Measurements from ENCODE around the gene EGFL6.
A peak's percentile ranks its signal among the peaks of the same experiment; 100 is the strongest.

Gene EGFL6

GRCh38 chrX:13649838-13650237 is 80.4 kb downstream of the EGFL6 start:
- no peak for TF ChIP-seq CTCF (IDR thresholded peaks at IDR 0.05; ENCODE audit: extremely low read depth, insufficient read depth, missing control alignments)
- in situ Hi-C loops (cut with MboI; ENCODE audit: low pct_unique_long_range_greater_than_20kb, low sequenced_read_pairs, unreplicated experiment) = loop anchor here (10.0 kb wide), 1 partner anchor 145 kb away; no protein-coding TSS in a partner anchor

GRCh38 chrX:13650318-13650717 is 80.9 kb downstream of the EGFL6 start:
- in situ Hi-C loops (cut with MboI; ENCODE audit: low pct_unique_long_range_greater_than_20kb, low sequenced_read_pairs, unreplicated experiment) = loop anchor here (10.0 kb wide), 1 partner anchor 146 kb away; no protein-coding TSS in a partner anchor

More at GRCh38 chrX:13649838-13650237, 80.4 kb downstream of the EGFL6 start:
- DNase-seq (ENCODE audit: low spot score) = no peak

GRCh38 chrX:13651150-13651549 is 81.7 kb downstream of the EGFL6 start:
- DNase-seq (ENCODE audit: low spot score) = no peak

More at GRCh38 chrX:13650318-13650717, 80.9 kb downstream of the EGFL6 start:
- TF ChIP-seq CTCF (IDR thresholded peaks at IDR 0.05; ENCODE audit: extremely low read depth, insufficient read depth, missing control alignments) = no peak
- no peak for DNase-seq (ENCODE audit: low spot score)

GRCh38 chrX:13652287-13652793 is 82.9 kb downstream of the EGFL6 start:
- DNase-seq (ENCODE audit: low spot score) = no peak
- in situ Hi-C loops (cut with MboI; ENCODE audit: low pct_unique_long_range_greater_than_20kb, low sequenced_read_pairs, unreplicated experiment) = loop anchor here (10.0 kb wide), 1 partner anchor 148 kb away; no protein-coding TSS in a partner anchor
- TF ChIP-seq CTCF (IDR thresholded peaks at IDR 0.05; ENCODE audit: extremely low read depth, insufficient read depth, missing control alignments) = no peak

More at GRCh38 chrX:13651150-13651549, 81.7 kb downstream of the EGFL6 start:
- in situ Hi-C loops (cut with MboI; ENCODE audit: low pct_unique_long_range_greater_than_20kb, low sequenced_read_pairs, unreplicated experiment) = loop anchor here (10.0 kb wide), 1 partner anchor 146 kb away; no protein-coding TSS in a partner anchor
- TF ChIP-seq CTCF (IDR thresholded peaks at IDR 0.05; ENCODE audit: extremely low read depth, insufficient read depth, missing control alignments) = no peak

GRCh38 chrX:13652850-13653693 is 83.7 kb downstream of the EGFL6 start, which contains the start of gene TCEANC:
TCEANC (plus strand) TSS chrX:13653141; CDS start chrX:13662509, 9,368 bp downstream.
- in situ Hi-C loops (cut with MboI; ENCODE audit: low pct_unique_long_range_greater_than_20kb, low sequenced_read_pairs, unreplicated experiment) = loop anchor here (10.0 kb wide), 1 partner anchor 148 kb away; no protein-coding TSS in a partner anchor
- no peak for TF ChIP-seq CTCF (IDR thresholded peaks at IDR 0.05; ENCODE audit: extremely low read depth, insufficient read depth, missing control alignments)

GRCh38 chrX:13654116-13654515 is 84.7 kb downstream of the EGFL6 start:
- in situ Hi-C loops (cut with MboI; ENCODE audit: low pct_unique_long_range_greater_than_20kb, low sequenced_read_pairs, unreplicated experiment) = loop anchor here (10.0 kb wide), 1 partner anchor 149 kb away; no protein-coding TSS in a partner anchor
- TF ChIP-seq CTCF (IDR thresholded peaks at IDR 0.05; ENCODE audit: extremely low read depth, insufficient read depth, missing control alignments) = no peak

More at GRCh38 chrX:13652850-13653693, 83.7 kb downstream of the EGFL6 start, which contains the start of gene TCEANC:
- peak; percentile 89 for DNase-seq (ENCODE audit: low spot score)

More at GRCh38 chrX:13654116-13654515, 84.7 kb downstream of the EGFL6 start:
- no peak for DNase-seq (ENCODE audit: low spot score)

Measured in GM13977 (cell line).